ENCODE results near the gene CFAP92.

The CFAP92 gene

GRCh38 chr3:129032716-129033115 is 38.8 kb upstream of the CFAP92 start:
- Histone ChIP-seq H3K9me3 (ENCODE audit: control insufficient read depth, insufficient read depth, low read length) (no peaks in the 10 kb centered on the region), H3K9ac (ENCODE audit: low read depth, low read length) (no peak overlapping the region), H3K4me1 (ENCODE audit: insufficient read depth, low read length) (no peaks in the 10 kb centered on the region), H3K36me3 (ENCODE audit: insufficient read depth, low read length) (no peaks in the 10 kb centered on the region)

GRCh38 chr3:129031476-129032215 is 37.8 kb upstream of the CFAP92 start:
- H3K9ac ChIP-seq (ENCODE audit: low read depth, low read length) = no peak overlapping the region
- H3K9me3 ChIP-seq (ENCODE audit: control insufficient read depth, insufficient read depth, low read length) = no peaks in the 10 kb centered on the region
- H3K4me1 ChIP-seq (ENCODE audit: insufficient read depth, low read length) = no peaks in the 10 kb centered on the region
- no peaks in the 10 kb centered on the region for H3K36me3 ChIP-seq (ENCODE audit: insufficient read depth, low read length)

GRCh38 chr3:129030611-129031010 is 36.7 kb upstream of the CFAP92 start:
- Histone ChIP-seq H3K9me3 (ENCODE audit: control insufficient read depth, insufficient read depth, low read length) (no peaks in the 10 kb centered on the region), H3K4me1 (ENCODE audit: insufficient read depth, low read length) (no peaks in the 10 kb centered on the region), H3K9ac (ENCODE audit: low read depth, low read length) (no peak overlapping the region), H3K36me3 (ENCODE audit: insufficient read depth, low read length) (no peaks in the 10 kb centered on the region)

- no peaks in the 10 kb centered on the region for H3K4me1 ChIP-seq (ENCODE audit: insufficient read depth, low read length)
- no peaks in the 10 kb centered on the region for H3K36me3 ChIP-seq (ENCODE audit: insufficient read depth, low read length)
- H3K9me3 ChIP-seq (ENCODE audit: control insufficient read depth, insufficient read depth, low read length) = no peaks in the 10 kb centered on the region
- H3K9ac ChIP-seq (ENCODE audit: low read depth, low read length) = no peak overlapping the region
Measured at GRCh38 chr3:129028866-129029265, 35.0 kb upstream of the CFAP92 start.

- H3K9ac ChIP-seq (ENCODE audit: low read depth, low read length) = peak overlapping the region; percentile 62; the same call in 1 of the 2 replicates
- no peaks in the 10 kb centered on the region for H3K4me1 ChIP-seq (ENCODE audit: insufficient read depth, low read length)
Measured at GRCh38 chr3:129027544-129027880, 33.6 kb upstream of the CFAP92 start.

GRCh38 chr3:129026728-129027543 is 33.1 kb upstream of the CFAP92 start:
- Histone ChIP-seq H3K9me3 (ENCODE audit: control insufficient read depth, insufficient read depth, low read length) (no peaks in the 10 kb centered on the region), H3K4me1 (ENCODE audit: insufficient read depth, low read length) (no peaks in the 10 kb centered on the region), H3K36me3 (ENCODE audit: insufficient read depth, low read length) (no peaks in the 10 kb centered on the region), H3K9ac (ENCODE audit: low read depth, low read length) (peak overlapping the region; percentile 62; the same call in 1 of the 2 replicates)

More at GRCh38 chr3:129027544-129027880, 33.6 kb upstream of the CFAP92 start:
- Histone ChIP-seq H3K36me3 (ENCODE audit: insufficient read depth, low read length) (no peaks in the 10 kb centered on the region), H3K9me3 (ENCODE audit: control insufficient read depth, insufficient read depth, low read length) (no peaks in the 10 kb centered on the region)

- H3K9me3 ChIP-seq (ENCODE audit: control insufficient read depth, insufficient read depth, low read length) = no peaks in the 10 kb centered on the region
- no peak overlapping the region for H3K9ac ChIP-seq (ENCODE audit: low read depth, low read length)
- no peaks in the 10 kb centered on the region for H3K36me3 ChIP-seq (ENCODE audit: insufficient read depth, low read length)
- no peaks in the 10 kb centered on the region for H3K4me1 ChIP-seq (ENCODE audit: insufficient read depth, low read length)
Measured at GRCh38 chr3:129025691-129026435, 32.0 kb upstream of the CFAP92 start.

GRCh38 chr3:129025108-129025507 is 31.2 kb upstream of the CFAP92 start:
- no peaks in the 10 kb centered on the region for H3K4me1 ChIP-seq (ENCODE audit: insufficient read depth, low read length)
- no peaks in the 10 kb centered on the region for H3K9me3 ChIP-seq (ENCODE audit: control insufficient read depth, insufficient read depth, low read length)
- H3K36me3 ChIP-seq (ENCODE audit: insufficient read depth, low read length) = no peaks in the 10 kb centered on the region
- no peak overlapping the region for H3K9ac ChIP-seq (ENCODE audit: low read depth, low read length)

GRCh38 chr3:129023909-129024308 is 30.0 kb upstream of the CFAP92 start:
- Histone ChIP-seq H3K36me3 (ENCODE audit: insufficient read depth, low read length) (no peaks in the 10 kb centered on the region), H3K9me3 (ENCODE audit: control insufficient read depth, insufficient read depth, low read length) (no peaks in the 10 kb centered on the region), H3K9ac (ENCODE audit: low read depth, low read length) (no peak overlapping the region), H3K4me1 (ENCODE audit: insufficient read depth, low read length) (no peaks in the 10 kb centered on the region)

- Histone ChIP-seq H3K36me3 (ENCODE audit: insufficient read depth, low read length) (no peaks in the 10 kb centered on the region), H3K9ac (ENCODE audit: low read depth, low read length) (no peak overlapping the region), H3K4me1 (ENCODE audit: insufficient read depth, low read length) (no peaks in the 10 kb centered on the region), H3K9me3 (ENCODE audit: control insufficient read depth, insufficient read depth, low read length) (no peaks in the 10 kb centered on the region)
Measured at GRCh38 chr3:129023008-129023358, 29.1 kb upstream of the CFAP92 start.

GRCh38 chr3:129022114-129023007 is 28.5 kb upstream of the CFAP92 start:
- no peak overlapping the region for H3K9ac ChIP-seq (ENCODE audit: low read depth, low read length)
- no peaks in the 10 kb centered on the region for H3K9me3 ChIP-seq (ENCODE audit: control insufficient read depth, insufficient read depth, low read length)
- no peaks in the 10 kb centered on the region for H3K36me3 ChIP-seq (ENCODE audit: insufficient read depth, low read length)
- no peaks in the 10 kb centered on the region for H3K4me1 ChIP-seq (ENCODE audit: insufficient read depth, low read length)

GRCh38 chr3:129021140-129021551 is 27.3 kb upstream of the CFAP92 start:
- no peaks in the 10 kb centered on the region for H3K9me3 ChIP-seq (ENCODE audit: control insufficient read depth, insufficient read depth, low read length)
- peaks cover 1% of the 10 kb centered on the region; the same call in 1 of the 2 replicates for H3K4me1 ChIP-seq (ENCODE audit: insufficient read depth, low read length)
- H3K9ac ChIP-seq (ENCODE audit: low read depth, low read length) = no peak overlapping the region
- H3K36me3 ChIP-seq (ENCODE audit: insufficient read depth, low read length) = no peaks in the 10 kb centered on the region

- peaks cover 6% of the 10 kb centered on the region; the same call in 1 of the 2 replicates for H3K4me1 ChIP-seq (ENCODE audit: insufficient read depth, low read length)
- H3K36me3 ChIP-seq (ENCODE audit: insufficient read depth, low read length) = no peaks in the 10 kb centered on the region
- no peak overlapping the region for H3K9ac ChIP-seq (ENCODE audit: low read depth, low read length)
- H3K9me3 ChIP-seq (ENCODE audit: control insufficient read depth, insufficient read depth, low read length) = no peaks in the 10 kb centered on the region
Measured at GRCh38 chr3:129020691-129021090, 26.8 kb upstream of the CFAP92 start.

- Histone ChIP-seq H3K9ac (ENCODE audit: low read depth, low read length) (no peak overlapping the region), H3K36me3 (ENCODE audit: insufficient read depth, low read length) (no peaks in the 10 kb centered on the region), H3K4me1 (ENCODE audit: insufficient read depth, low read length) (peaks cover 8% of the 10 kb centered on the region; the same call in 1 of the 2 replicates), H3K9me3 (ENCODE audit: control insufficient read depth, insufficient read depth, low read length) (no peaks in the 10 kb centered on the region)
Measured at GRCh38 chr3:129019266-129019665, 25.4 kb upstream of the CFAP92 start.

All from ES-I3 (cell line).